ENCODE measurements around the gene OSBP2.

OSBP2 gene

GRCh38 chr22:30869667-30870395 is 175.2 kb downstream of the OSBP2 start:
- DNase-seq (ENCODE audit: low read depth), result no peak

- DNase-seq (ENCODE audit: low read depth), result no peak
These were observed 176.0 kb downstream of the OSBP2 start for GRCh38 chr22:30870451-30871345.

- DNase-seq (ENCODE audit: low read depth), result no peak
These were observed 177.0 kb downstream of the OSBP2 start for GRCh38 chr22:30871391-30872284.

- no peak for DNase-seq (ENCODE audit: low read depth)
These were observed 177.8 kb downstream of the OSBP2 start for GRCh38 chr22:30872285-30873041.

GRCh38 chr22:30873086-30873650 is 178.5 kb downstream of the OSBP2 start:
- no peak for DNase-seq (ENCODE audit: low read depth)

- no peak for DNase-seq (ENCODE audit: low read depth)
These were observed 179.0 kb downstream of the OSBP2 start for GRCh38 chr22:30873661-30874060.

- no peak for DNase-seq (ENCODE audit: low read depth)
These were observed 180.0 kb downstream of the OSBP2 start for GRCh38 chr22:30874431-30875370.

- peak; percentile 6 for DNase-seq (ENCODE audit: low read depth)
These were observed 181.0 kb downstream of the OSBP2 start for GRCh38 chr22:30875481-30876215.

- DNase-seq (ENCODE audit: low read depth), result no peak
These were observed 181.6 kb downstream of the OSBP2 start for GRCh38 chr22:30876221-30876751.

GRCh38 chr22:30876915-30877553 is 182.4 kb downstream of the OSBP2 start:
- peak; percentile 24 for DNase-seq (ENCODE audit: low read depth)

GRCh38 chr22:30877662-30878515 is 183.2 kb downstream of the OSBP2 start:
- no peak for DNase-seq (ENCODE audit: low read depth)

- DNase-seq (ENCODE audit: low read depth), result no peak
These were observed 184.1 kb downstream of the OSBP2 start for GRCh38 chr22:30878516-30879414.

- DNase-seq (ENCODE audit: low read depth), result no peak
These were observed 184.7 kb downstream of the OSBP2 start for GRCh38 chr22:30879415-30879797.

GRCh38 chr22:30880181-30880601 is 185.5 kb downstream of the OSBP2 start:
- no peak for DNase-seq (ENCODE audit: low read depth)

GRCh38 chr22:30880847-30881246 is 186.2 kb downstream of the OSBP2 start:
- no peak for DNase-seq (ENCODE audit: low read depth)

All from stromal cell of bone marrow (primary cell).